ENCODE results near the gene SAXO2.
"Not testable (repeated sequence)": the region's sequence is repeated elsewhere in the genome, so short reads cannot be mapped to it uniquely, and the experiment has no call there.

SAXO2 gene

GRCh38 chr15:82262422-82263026 is at the start of gene SAXO2, which contains the start of gene EFL1:
Gene SAXO2 (plus strand): TSS chr15:82262818. CDS start chr15:82262880, 62 bp downstream.
Gene EFL1 (minus strand): TSS chr15:82262734. CDS start chr15:82261778, 956 bp downstream.
- peak; percentile 72 to 79 for DNase-seq

GRCh38 chr15:82216092-82216491 is 46.5 kb upstream of the SAXO2 start:
- DNase-seq: not testable (repeated sequence)

GRCh38 chr15:82221535-82221934 is 41.1 kb upstream of the SAXO2 start:
- DNase-seq: peak in 1 of 2 donors; percentile 1

- no peak for DNase-seq
These were observed 33.9 kb upstream of the SAXO2 start for GRCh38 chr15:82228750-82229149.

GRCh38 chr15:82231233-82231632 is 31.4 kb upstream of the SAXO2 start:
- no peak for DNase-seq

- no peak for DNase-seq
These were observed 30.8 kb upstream of the SAXO2 start for GRCh38 chr15:82231842-82232241.

GRCh38 chr15:82237944-82238534 is 24.6 kb upstream of the SAXO2 start:
- not testable (repeated sequence) for DNase-seq

- no peak for DNase-seq
These were observed 22.8 kb upstream of the SAXO2 start for GRCh38 chr15:82239685-82240391.

- DNase-seq: not testable (repeated sequence)
These were observed 20.6 kb upstream of the SAXO2 start for GRCh38 chr15:82241836-82242499.

- DNase-seq: not testable (repeated sequence)
These were observed 19.0 kb upstream of the SAXO2 start for GRCh38 chr15:82243644-82244043.

GRCh38 chr15:82245956-82246355 is 16.7 kb upstream of the SAXO2 start:
- not testable (repeated sequence) for DNase-seq

GRCh38 chr15:82248261-82248660 is 14.4 kb upstream of the SAXO2 start:
- DNase-seq: not testable (repeated sequence)

GRCh38 chr15:82261566-82262421 is 824 bp upstream of the SAXO2 start:
- peak; percentile 4 to 16 for DNase-seq

GRCh38 chr15:82263350-82263749 is 732 bp downstream of the SAXO2 start:
- DNase-seq: no peak

GRCh38 chr15:82267137-82267536 is 4.5 kb downstream of the SAXO2 start:
- DNase-seq: not testable (repeated sequence)

- not testable (repeated sequence) for DNase-seq
These were observed 5.8 kb downstream of the SAXO2 start for GRCh38 chr15:82268454-82268853.

- no peak for DNase-seq
These were observed 9.5 kb downstream of the SAXO2 start for GRCh38 chr15:82272154-82272553.

- no peak for DNase-seq
These were observed 12.8 kb downstream of the SAXO2 start for GRCh38 chr15:82275410-82275809.

GRCh38 chr15:82281276-82281675 is 18.7 kb downstream of the SAXO2 start:
- DNase-seq: not testable (repeated sequence)

- not testable (repeated sequence) for DNase-seq
These were observed 19.8 kb downstream of the SAXO2 start for GRCh38 chr15:82282386-82282785.

GRCh38 chr15:82284381-82284780 is 21.8 kb downstream of the SAXO2 start:
- DNase-seq: not testable (repeated sequence)

GRCh38 chr15:82286475-82286874 is 23.9 kb downstream of the SAXO2 start:
- DNase-seq: not testable (repeated sequence)
